Progenitor cell of endocrine pancreas (in vitro differentiated cells): ENCODE data around the gene KCNC2. TPM values are rescaled to one million over a fixed set of nuclear protein-coding genes. Genes with fewer than 3 reads are reported as not detected.

Experiments used
- DNase-seq: peaks from one replicate; pipeline ENCODE4 v3.0.0; 2021; ENCODE audit warnings: low spot score; ENCODE audit not compliant: unreplicated experiment
- H3K27ac Mint-ChIP-seq: 2 replicates; pipeline ENCODE4 v1.8.0; 2021; ENCODE audit warnings: mild to moderate bottlenecking, moderate library complexity, mixed read lengths
- H3K27me3 Mint-ChIP-seq: 2 replicates; pipeline ENCODE4 v1.8.0; 2021; ENCODE audit warnings: mixed read lengths
- H3K36me3 Mint-ChIP-seq: 2 replicates; pipeline ENCODE4 v1.8.0; 2022; ENCODE audit warnings: mixed read lengths; ENCODE audit not compliant: insufficient read depth
- H3K4me1 Mint-ChIP-seq: 2 replicates; pipeline ENCODE4 v1.8.0; 2021; ENCODE audit warnings: low read depth, mixed read lengths
- H3K4me3 Mint-ChIP-seq: 2 replicates; pipeline ENCODE4 v1.8.0; 2021; ENCODE audit warnings: low read depth, mild to moderate bottlenecking, moderate library complexity, mixed read lengths
- H3K9me3 Mint-ChIP-seq: 2 replicates; pipeline ENCODE4 v1.8.0; 2021; ENCODE audit warnings: low read depth, mixed read lengths
- CTCF ChIP-seq: fragments of 200-600 bp; sonication (generic); IDR thresholded peaks from one replicate; pipeline ENCODE4 v1.5.0; 2021; ENCODE audit warnings: antibody characterized with exemption, mild to moderate bottlenecking; ENCODE audit not compliant: unreplicated experiment
- total RNA-seq: library from RNA; stranded (reverse); gene quantifications from 2 replicates; pipeline ENCODE4 v1.2.1, GENCODE V29; 2021

KCNC2 gene
- total RNA-seq, 1 donor from 2014 or later, result not detected

- Mint-ChIP-seq H3K9me3 (no peaks in the 10 kb centered on the region), H3K27ac (no peak overlapping the region), H3K4me3 (no peak overlapping the region), H3K27me3 (no peaks in the 10 kb centered on the region), H3K4me1 (peaks cover 11% of the 10 kb centered on the region), H3K36me3 (no peaks in the 10 kb centered on the region)
- DNase-seq, result no peak
- TF ChIP-seq CTCF, result no peak
Observed at GRCh38 chr12:75129275-75129674, 80.4 kb downstream of the KCNC2 start.

GRCh38 chr12:75121036-75121705 is 88.5 kb downstream of the KCNC2 start:
- Mint-ChIP-seq H3K9me3 (no peaks in the 10 kb centered on the region), H3K4me3 (no peak overlapping the region), H3K27me3 (no peaks in the 10 kb centered on the region), H3K4me1 (peaks cover 6% of the 10 kb centered on the region), H3K27ac (no peak overlapping the region), H3K36me3 (no peaks in the 10 kb centered on the region)
- no peak for DNase-seq
- TF ChIP-seq CTCF, result no peak

- Mint-ChIP-seq H3K9me3 (no peaks in the 10 kb centered on the region), H3K27ac (no peak overlapping the region), H3K36me3 (no peaks in the 10 kb centered on the region), H3K4me3 (no peak overlapping the region), H3K4me1 (peaks cover 6% of the 10 kb centered on the region), H3K27me3 (no peaks in the 10 kb centered on the region)
- DNase-seq, result no peak
- TF ChIP-seq CTCF, result no peak
Observed at GRCh38 chr12:75120311-75120711, 89.3 kb downstream of the KCNC2 start.

- TF ChIP-seq CTCF, result no peak
- peaks cover 3% of the 10 kb centered on the region for H3K9me3 Mint-ChIP-seq
- no peaks in the 10 kb centered on the region for H3K27me3 Mint-ChIP-seq
- DNase-seq, result no peak
- H3K4me3 Mint-ChIP-seq, result no peak overlapping the region
- H3K4me1 Mint-ChIP-seq, result peaks cover 6% of the 10 kb centered on the region
- H3K27ac Mint-ChIP-seq, result no peak overlapping the region
- no peaks in the 10 kb centered on the region for H3K36me3 Mint-ChIP-seq
Observed at GRCh38 chr12:75116646-75117198, 92.9 kb downstream of the KCNC2 start.

GRCh38 chr12:75115748-75116147 is 93.9 kb downstream of the KCNC2 start:
- Mint-ChIP-seq H3K4me3 (no peak overlapping the region), H3K4me1 (peaks cover 3% of the 10 kb centered on the region), H3K27ac (no peak overlapping the region), H3K9me3 (peaks cover 3% of the 10 kb centered on the region), H3K27me3 (no peaks in the 10 kb centered on the region), H3K36me3 (no peaks in the 10 kb centered on the region)
- TF ChIP-seq CTCF, result no peak
- DNase-seq, result no peak
